SK-N-SH (cell line): ENCODE data around the gene HDDC2.

ENCODE experiments used
- CTCF ChIP-seq: fragments of 200-600 bp; sonication (generic); IDR thresholded peaks from 2 replicates; pipeline ENCODE4 v1.6.1; 2017; ENCODE audit warnings: antibody characterized with exemption, mild to moderate bottlenecking, moderate library complexity
- ELF1 ChIP-seq: IDR thresholded peaks from 2 replicates; pipeline ENCODE4 v1.4.0; 2012

GRCh38 chr6:125294036-125294435, 7.7 kb downstream of the HDDC2 start:
- TF ChIP-seq CTCF (no peak), ELF1 (no peak)
